Fibroblast of mammary gland (primary cell): ENCODE data around the gene IGHMBP2.

Experiments used
- DNase-seq: peaks from one replicate; pipeline ENCODE4 v3.0.0-alpha.2; 2010; ENCODE audit warnings: low read depth
- H3K4me3 ChIP-seq: 2 replicates; pipeline ENCODE4 v1.5.1; 2011; ENCODE audit warnings: low read depth, mild to moderate bottlenecking, low read length, moderate library complexity; ENCODE audit not compliant: control insufficient read depth
- CTCF ChIP-seq: conservative IDR thresholded peaks from 2 replicates; pipeline ENCODE4 v1.5.1; 2011; ENCODE audit warnings: low read depth, low read length, inconsistent platforms; ENCODE audit not compliant: control insufficient read depth, insufficient read depth

Gene IGHMBP2

DNA sequence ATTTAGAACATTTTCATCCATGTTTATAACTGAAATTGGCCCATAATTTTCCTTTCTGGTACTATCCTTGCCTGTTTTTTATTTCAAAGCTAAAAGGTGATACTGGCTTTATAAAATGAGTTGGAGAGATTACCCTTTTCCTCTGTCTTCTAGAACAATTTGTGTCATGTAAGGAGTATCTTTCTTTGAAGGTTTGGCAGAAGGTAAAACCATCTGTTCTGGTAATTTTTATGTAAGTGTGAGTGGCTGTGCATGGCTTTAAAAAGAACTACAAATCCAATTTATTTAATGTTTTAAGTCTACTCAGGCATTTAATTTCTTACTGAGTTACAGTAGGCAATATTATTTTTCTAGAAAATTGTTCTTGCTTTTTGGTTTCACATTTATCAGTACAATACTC, 84.8 kb downstream of the IGHMBP2 start:
- no peak for DNase-seq
- TF ChIP-seq CTCF: no peak
- H3K4me3 ChIP-seq: no peak overlapping the region
